Midbrain (tissue), 1 donor: ENCODE measurements around the gene EIF3B.
A peak's percentile ranks its signal among the peaks of the same experiment; 100 is the strongest.
"Not testable (repeated sequence)": the region's sequence is repeated elsewhere in the genome, so short reads cannot be mapped to it uniquely, and the experiment has no call there.

Source experiments
- DNase-seq: peaks from one replicate; lab custom pipeline; 2025; lab: John Stamatoyannopoulos, UW

Gene EIF3B

GRCh38 chr7:2347351-2348063, 7.1 kb upstream of the EIF3B start:
- not testable (repeated sequence) for DNase-seq

GRCh38 chr7:2350055-2350454, 4.6 kb upstream of the EIF3B start:
- no peak for DNase-seq

- no peak for DNase-seq
These were observed 3.8 kb upstream of the EIF3B start for GRCh38 chr7:2350861-2351260.

- no peak for DNase-seq
These were observed 1.3 kb upstream of the EIF3B start for GRCh38 chr7:2353113-2353935.

- peak; percentile 93 for DNase-seq
These were observed 766 bp upstream of the EIF3B start for GRCh38 chr7:2353936-2354185.

GRCh38 chr7:2354939-2355704, 495 bp downstream of the EIF3B start:
- DNase-seq = no peak

- DNase-seq = no peak
These were observed 1.0 kb downstream of the EIF3B start for GRCh38 chr7:2355705-2356008.

- no peak for DNase-seq
These were observed 2.5 kb downstream of the EIF3B start for GRCh38 chr7:2357165-2357564.

- DNase-seq = no peak
These were observed 2.9 kb downstream of the EIF3B start for GRCh38 chr7:2357571-2357970.

- DNase-seq = no peak
These were observed 4.4 kb downstream of the EIF3B start for GRCh38 chr7:2358968-2359527.

- no peak for DNase-seq
These were observed 5.0 kb downstream of the EIF3B start for GRCh38 chr7:2359610-2360009.

- DNase-seq = no peak
These were observed 6.2 kb downstream of the EIF3B start for GRCh38 chr7:2360796-2361195.

- no peak for DNase-seq
These were observed 7.9 kb downstream of the EIF3B start for GRCh38 chr7:2362385-2363088.

GRCh38 chr7:2369139-2369538, 14.5 kb downstream of the EIF3B start:
- no peak for DNase-seq

- no peak for DNase-seq
These were observed 16.7 kb downstream of the EIF3B start for GRCh38 chr7:2371329-2371728.

- DNase-seq = no peak
These were observed 18.1 kb downstream of the EIF3B start for GRCh38 chr7:2372724-2373123.

GRCh38 chr7:2373124-2373556, 18.5 kb downstream of the EIF3B start:
- DNase-seq = no peak

GRCh38 chr7:2373646-2374045, 19.0 kb downstream of the EIF3B start:
- no peak for DNase-seq

GRCh38 chr7:2374401-2374800, 19.8 kb downstream of the EIF3B start:
- DNase-seq = no peak

- no peak for DNase-seq
These were observed 20.5 kb downstream of the EIF3B start for GRCh38 chr7:2374830-2375728.
